Loucy (cell line): ENCODE data around the gene CARS2.
"Not testable (repeated sequence)": the region's sequence is repeated elsewhere in the genome, so short reads cannot be mapped to it uniquely, and the experiment has no call there.

Source experiments
- H2AFZ ChIP-seq: fragments of 200-600 bp; sonication (generic); 2 replicates; pipeline ENCODE4 v1.6.0; 2016; ENCODE audit warnings: antibody characterized with exemption, mild to moderate bottlenecking, low read length, moderate library complexity
- H3F3A ChIP-seq: fragments of 200-600 bp; 2 replicates; pipeline ENCODE4 v1.6.0; 2016; ENCODE audit warnings: antibody characterized with exemption, low read depth, mild to moderate bottlenecking
- H3K27me3 ChIP-seq: fragments of 200-600 bp; sonication (generic); 2 replicates; pipeline ENCODE4 v1.6.1; 2014; ENCODE audit warnings: low read length, mild to moderate bottlenecking; ENCODE audit not compliant: insufficient read depth, poor library complexity, severe bottlenecking
- H3K36me3 ChIP-seq: fragments of 200-600 bp; sonication (generic); 2 replicates; pipeline ENCODE4 v1.6.1; 2016; ENCODE audit warnings: low read length; ENCODE audit not compliant: insufficient read depth
- H3K4me1 ChIP-seq: fragments of 200-600 bp; sonication (generic); 2 replicates; pipeline ENCODE4 v1.5.1; 2014; ENCODE audit warnings: low read length, mild to moderate bottlenecking; ENCODE audit not compliant: insufficient read depth, poor library complexity, severe bottlenecking
- H3K4me2 ChIP-seq: fragments of 200-600 bp; sonication (generic); 2 replicates; pipeline ENCODE4 v1.6.0; 2014; ENCODE audit warnings: antibody characterized with exemption, low read length, low read depth, mild to moderate bottlenecking; ENCODE audit not compliant: poor library complexity, severe bottlenecking
- H3K4me3 ChIP-seq: fragments of 200-600 bp; sonication (generic); 2 replicates; pipeline ENCODE4 v1.5.1; 2014; ENCODE audit warnings: low read length, mild to moderate bottlenecking, mixed read lengths; ENCODE audit not compliant: poor library complexity, severe bottlenecking
- H3K79me2 ChIP-seq: fragments of 200-600 bp; sonication (generic); 2 replicates; pipeline ENCODE4 v1.6.1; 2014; ENCODE audit warnings: low read length; ENCODE audit not compliant: insufficient read depth
- H3K9ac ChIP-seq: fragments of 200-600 bp; sonication (generic); 2 replicates; pipeline ENCODE4 v1.6.0; 2014; ENCODE audit warnings: mild to moderate bottlenecking, low read depth, low read length, moderate library complexity; ENCODE audit not compliant: poor library complexity, severe bottlenecking
- H3K9me2 ChIP-seq: fragments of 200-600 bp; sonication (generic); replicated peaks from 2 replicates; pipeline ENCODE4 v1.6.1; 2016; ENCODE audit warnings: low read depth, low read length, mixed read lengths
- H3K9me3 ChIP-seq: fragments of 200-600 bp; sonication (generic); 2 replicates; pipeline ENCODE4 v1.6.1; 2014; ENCODE audit warnings: mild to moderate bottlenecking, antibody characterized with exemption, low read length, low read depth; ENCODE audit not compliant: insufficient read depth
- H4K20me1 ChIP-seq: fragments of 200-600 bp; sonication (generic); 2 replicates; pipeline ENCODE4 v1.6.0; 2014; ENCODE audit warnings: antibody characterized with exemption, low read length, mild to moderate bottlenecking; ENCODE audit not compliant: insufficient read depth, poor library complexity, severe bottlenecking
- CTCF ChIP-seq: fragments of 200-600 bp; sonication (generic); conservative IDR thresholded peaks from 2 replicates; pipeline ENCODE4 v1.5.1; 2014; ENCODE audit warnings: mild to moderate bottlenecking, antibody characterized with exemption, low read length
- EZH2phosphoT487 ChIP-seq: fragments of 200-600 bp; IDR thresholded peaks from 2 replicates; pipeline ENCODE4 v1.6.1; 2018; ENCODE audit warnings: antibody characterized with exemption, mild to moderate bottlenecking, moderate library complexity, borderline replicate concordance

CARS2 gene

DNA sequence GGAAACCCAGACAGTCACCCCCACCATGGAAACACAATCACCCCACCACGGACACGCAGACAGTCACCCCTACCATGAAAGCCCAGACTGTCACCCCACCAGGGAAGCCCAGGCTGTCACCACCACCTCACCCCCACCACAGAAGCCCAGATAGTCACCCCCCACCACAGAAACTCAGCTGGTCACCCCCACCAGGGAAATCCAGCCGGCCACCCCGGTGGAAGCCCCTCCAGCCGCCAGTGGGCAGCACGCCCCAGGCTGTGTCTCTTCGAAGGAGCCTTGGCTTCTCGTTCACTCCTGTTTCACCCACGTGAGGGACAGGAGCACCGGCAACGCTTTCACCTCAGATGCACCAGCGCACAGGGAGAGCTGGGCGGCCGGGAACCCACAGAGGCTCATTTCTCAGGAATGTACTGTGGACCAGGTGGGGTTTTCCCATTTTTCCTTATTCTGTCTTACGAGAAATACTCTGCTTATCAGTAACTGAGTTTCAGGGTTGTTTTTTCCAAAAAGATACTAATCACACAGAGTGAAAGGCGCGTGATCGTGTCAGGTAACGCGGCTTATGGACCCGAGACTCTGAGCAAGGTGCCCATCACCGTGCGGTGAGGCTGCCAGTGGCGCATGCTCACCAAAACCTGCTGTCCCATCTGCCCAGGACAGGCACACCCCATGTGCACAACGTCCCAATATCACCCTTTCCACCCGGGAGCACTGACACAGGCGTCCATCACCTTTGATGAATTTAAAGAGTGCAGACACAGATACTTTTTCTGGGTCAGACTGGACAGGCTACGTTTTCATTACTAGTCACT is 28.0 kb downstream of the CARS2 start:
- peaks cover 31% of the 10 kb centered on the region; the same call in 1 of the 2 replicates for H3K36me3 ChIP-seq
- no peak for TF ChIP-seq EZH2phosphoT487

GRCh38 chr13:110676595-110677587 is 29.0 kb downstream of the CARS2 start:
- TF ChIP-seq CTCF (no peak), EZH2phosphoT487 (no peak)
- Histone ChIP-seq H3K4me3 (no peak overlapping the region), H2AFZ (no peak overlapping the region), H3K79me2 (no peaks in the 10 kb centered on the region), H3K4me1 (no peaks in the 10 kb centered on the region), H3K27me3 (no peaks in the 10 kb centered on the region), H3K9me3 (no peaks in the 10 kb centered on the region), H3K9ac (no peak overlapping the region), H3K4me2 (no peak overlapping the region), H3K36me3 (peaks cover 21% of the 10 kb centered on the region; the same call in 1 of the 2 replicates), H3F3A (no peaks in the 10 kb centered on the region), H4K20me1 (no peaks in the 10 kb centered on the region), H3K9me2 (no peaks in the 10 kb centered on the region)

More for the DNA sequence above, 28.0 kb downstream of the CARS2 start:
- Histone ChIP-seq H3K4me1 (no peaks in the 10 kb centered on the region), H3K27me3 (no peaks in the 10 kb centered on the region), H3K79me2 (no peaks in the 10 kb centered on the region), H3K4me3 (no peak overlapping the region), H3K9me2 (no peaks in the 10 kb centered on the region), H4K20me1 (no peaks in the 10 kb centered on the region), H3F3A (no peaks in the 10 kb centered on the region), H3K9me3 (no peaks in the 10 kb centered on the region), H2AFZ (no peak overlapping the region), H3K4me2 (no peak overlapping the region), H3K9ac (no peak overlapping the region)

DNA sequence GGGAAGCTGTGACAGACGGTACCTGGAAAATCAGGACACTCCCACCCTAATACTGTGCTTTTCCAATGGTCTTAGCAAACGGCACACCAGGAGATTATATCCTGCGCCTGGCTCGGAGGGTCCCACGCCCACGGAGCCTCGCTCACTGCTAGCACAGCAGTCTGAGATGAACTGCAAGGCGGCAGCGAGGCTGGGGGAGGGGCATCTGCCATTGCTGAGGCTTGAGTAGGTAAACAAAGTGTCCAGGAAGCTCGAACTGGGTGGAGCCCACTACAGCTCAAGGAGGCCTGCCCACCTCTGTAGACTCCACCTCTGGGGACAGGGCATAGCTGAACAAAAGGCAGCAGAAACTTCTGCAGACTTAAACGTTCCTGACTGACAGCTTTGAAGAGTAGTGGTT is 36.1 kb downstream of the CARS2 start:
- H3K4me3 ChIP-seq, H3F3A ChIP-seq: not testable (repeated sequence)
- H3K36me3 ChIP-seq, result peaks cover 37% of the 10 kb centered on the region; the same call in 1 of the 2 replicates

DNA sequence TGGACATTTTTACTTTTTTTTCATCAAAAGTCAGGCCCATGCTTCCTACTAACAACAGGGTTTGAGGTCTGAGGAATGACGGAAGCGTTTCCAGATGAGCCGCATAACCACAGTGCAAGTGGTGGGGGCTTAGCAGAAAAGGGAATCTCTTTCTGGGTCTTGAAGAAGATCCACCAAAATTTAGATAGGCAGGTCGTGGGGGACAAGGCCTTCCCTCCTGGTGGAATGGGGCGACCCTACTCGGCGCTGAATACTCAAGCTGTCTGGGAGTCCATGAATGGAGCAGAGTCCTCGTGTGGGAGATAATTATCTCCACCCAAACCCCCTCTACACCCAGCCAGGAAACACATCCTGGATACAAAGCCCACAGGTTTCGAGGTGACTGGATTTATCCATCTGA is 36.9 kb downstream of the CARS2 start:
- no peaks in the 10 kb centered on the region for H3K4me1 ChIP-seq
- H3K27me3 ChIP-seq, result no peaks in the 10 kb centered on the region
- no peaks in the 10 kb centered on the region for H3K79me2 ChIP-seq
- H3K9me2 ChIP-seq, result no peaks in the 10 kb centered on the region
- no peaks in the 10 kb centered on the region for H3K9me3 ChIP-seq
- H3K4me2 ChIP-seq, result no peak overlapping the region
- no peak overlapping the region for H2AFZ ChIP-seq
- TF ChIP-seq EZH2phosphoT487 (no peak), CTCF (no peak)
- no peak overlapping the region for H3K9ac ChIP-seq
- H3F3A ChIP-seq, result no peaks in the 10 kb centered on the region
- no peaks in the 10 kb centered on the region for H4K20me1 ChIP-seq
- H3K4me3 ChIP-seq, result no peak overlapping the region
- peaks cover 42% of the 10 kb centered on the region; the same call in 1 of the 2 replicates for H3K36me3 ChIP-seq

More for the DNA sequence above, 36.1 kb downstream of the CARS2 start:
- H3K27me3 ChIP-seq, H3K79me2 ChIP-seq, H3K9me3 ChIP-seq, H3K9me2 ChIP-seq, H3K9ac ChIP-seq, H3K4me2 ChIP-seq, H3K4me1 ChIP-seq, H2AFZ ChIP-seq, H4K20me1 ChIP-seq: not testable (repeated sequence)
